ENCODE data around the gene CFAP141.

Gene CFAP141

DNA sequence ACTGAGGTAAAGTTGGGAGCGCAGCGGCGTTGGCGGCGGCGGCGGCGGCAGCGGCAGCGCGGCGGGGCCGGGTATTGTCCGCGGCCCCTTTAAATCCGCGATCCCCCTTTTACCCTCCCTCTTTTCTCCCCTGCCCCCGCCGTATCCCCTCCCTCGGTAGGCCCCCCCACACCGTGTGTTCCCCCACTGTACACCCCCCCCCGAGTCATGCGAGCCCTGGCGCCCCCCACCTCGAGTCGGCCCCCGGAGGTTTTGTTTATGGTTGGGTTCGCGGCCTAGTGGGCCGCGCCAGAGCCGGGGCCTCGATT is 14.8 kb upstream of the CFAP141 start:
- DNase-seq (ENCODE audit: low spot score): no peak
- no peaks in the 10 kb centered on the region for H3K27me3 ChIP-seq (ENCODE audit: insufficient read depth, poor library complexity, severe bottlenecking)
- H3K36me3 ChIP-seq (ENCODE audit: low read depth): peaks cover 73% of the 10 kb centered on the region
- ATAC-seq (ENCODE audit: low read depth): no peak
- H3K9me3 ChIP-seq (ENCODE audit: severe bottlenecking): no peaks in the 10 kb centered on the region
- H3K27ac ChIP-seq (ENCODE audit: poor library complexity, severe bottlenecking): peak overlapping the region; percentile 80
- peak overlapping the region; percentile 81 for H3K4me3 ChIP-seq (ENCODE audit: severe bottlenecking)
- H3K4me1 ChIP-seq (ENCODE audit: insufficient read depth, poor library complexity, severe bottlenecking): peaks cover 25% of the 10 kb centered on the region
- TF ChIP-seq, protein P1, sequence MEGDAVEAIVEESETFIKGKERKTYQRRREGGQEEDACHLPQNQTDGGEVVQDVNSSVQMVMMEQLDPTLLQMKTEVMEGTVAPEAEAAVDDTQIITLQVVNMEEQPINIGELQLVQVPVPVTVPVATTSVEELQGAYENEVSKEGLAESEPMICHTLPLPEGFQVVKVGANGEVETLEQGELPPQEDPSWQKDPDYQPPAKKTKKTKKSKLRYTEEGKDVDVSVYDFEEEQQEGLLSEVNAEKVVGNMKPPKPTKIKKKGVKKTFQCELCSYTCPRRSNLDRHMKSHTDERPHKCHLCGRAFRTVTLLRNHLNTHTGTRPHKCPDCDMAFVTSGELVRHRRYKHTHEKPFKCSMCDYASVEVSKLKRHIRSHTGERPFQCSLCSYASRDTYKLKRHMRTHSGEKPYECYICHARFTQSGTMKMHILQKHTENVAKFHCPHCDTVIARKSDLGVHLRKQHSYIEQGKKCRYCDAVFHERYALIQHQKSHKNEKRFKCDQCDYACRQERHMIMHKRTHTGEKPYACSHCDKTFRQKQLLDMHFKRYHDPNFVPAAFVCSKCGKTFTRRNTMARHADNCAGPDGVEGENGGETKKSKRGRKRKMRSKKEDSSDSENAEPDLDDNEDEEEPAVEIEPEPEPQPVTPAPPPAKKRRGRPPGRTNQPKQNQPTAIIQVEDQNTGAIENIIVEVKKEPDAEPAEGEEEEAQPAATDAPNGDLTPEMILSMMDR (IDR thresholded peaks at IDR 0.05; ENCODE audit: poor library complexity, severe bottlenecking): no peak

DNA sequence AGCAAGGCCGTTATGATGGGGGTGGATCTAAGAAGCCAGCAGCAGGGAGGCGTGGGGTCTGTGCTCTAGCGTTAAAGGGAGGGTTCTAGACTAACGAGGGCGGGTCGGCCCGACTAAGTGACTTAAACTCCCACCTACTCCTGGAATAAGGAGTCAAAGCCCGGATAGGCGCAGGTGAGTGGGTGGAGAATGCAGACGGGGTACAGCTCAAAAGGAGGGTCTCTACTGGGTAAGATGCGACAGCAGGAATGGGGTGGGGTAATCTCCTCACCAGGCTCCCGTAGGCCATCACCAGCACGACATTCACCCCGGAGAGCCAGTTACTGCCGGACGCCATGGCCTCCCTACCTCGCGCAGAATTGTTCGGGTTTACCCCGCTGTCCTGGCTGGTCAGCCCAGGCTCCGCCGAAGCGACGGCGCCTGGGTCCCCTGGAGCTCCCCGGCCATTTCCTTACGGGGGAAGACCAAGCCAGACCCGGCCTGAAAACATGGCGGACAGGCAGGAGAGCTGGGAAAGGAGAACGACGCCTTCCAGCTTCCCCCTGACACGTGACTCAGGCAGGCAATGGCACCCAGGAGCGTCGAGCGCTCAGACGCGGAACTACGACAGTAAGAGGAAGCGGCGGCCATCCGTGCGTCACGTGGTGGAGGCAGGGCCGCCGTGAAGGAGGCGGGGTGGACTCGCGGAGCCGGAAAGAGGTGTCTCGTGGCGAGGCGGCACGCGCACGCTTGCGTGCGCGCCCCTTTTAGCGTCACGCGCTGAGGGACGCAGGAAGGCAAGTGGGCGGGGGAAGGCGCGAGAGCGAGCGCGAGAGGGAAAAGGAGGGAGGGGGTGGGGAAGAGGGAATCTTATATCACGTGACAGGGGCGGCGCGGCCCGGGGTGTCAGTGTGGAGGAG is 14.2 kb upstream of the CFAP141 start, which contains the start of gene UBAP2L:
TSS of gene UBAP2L (plus strand) at position 885 of the 899 bp plus-strand sequence. CDS start 4,169 bp downstream, outside the sequence.
- Histone ChIP-seq H3K4me1 (ENCODE audit: insufficient read depth, poor library complexity, severe bottlenecking) (peaks cover 25% of the 10 kb centered on the region), H3K27ac (ENCODE audit: poor library complexity, severe bottlenecking) (peak within 1 kb of the TSS; percentile 80), H3K27me3 (ENCODE audit: insufficient read depth, poor library complexity, severe bottlenecking) (no peaks in the 10 kb centered on the region), H3K36me3 (ENCODE audit: low read depth) (peaks cover 67% of the 10 kb centered on the region), H3K9me3 (ENCODE audit: severe bottlenecking) (no peaks in the 10 kb centered on the region), H3K4me3 (ENCODE audit: severe bottlenecking) (peak within 1 kb of the TSS; percentile 81)
- ATAC-seq (ENCODE audit: low read depth) (peak; percentile 93), DNase-seq (ENCODE audit: low spot score) (peak; percentile 99)
- TF ChIP-seq, protein P1 (IDR thresholded peaks at IDR 0.05; ENCODE audit: poor library complexity, severe bottlenecking): no peak

DNA sequence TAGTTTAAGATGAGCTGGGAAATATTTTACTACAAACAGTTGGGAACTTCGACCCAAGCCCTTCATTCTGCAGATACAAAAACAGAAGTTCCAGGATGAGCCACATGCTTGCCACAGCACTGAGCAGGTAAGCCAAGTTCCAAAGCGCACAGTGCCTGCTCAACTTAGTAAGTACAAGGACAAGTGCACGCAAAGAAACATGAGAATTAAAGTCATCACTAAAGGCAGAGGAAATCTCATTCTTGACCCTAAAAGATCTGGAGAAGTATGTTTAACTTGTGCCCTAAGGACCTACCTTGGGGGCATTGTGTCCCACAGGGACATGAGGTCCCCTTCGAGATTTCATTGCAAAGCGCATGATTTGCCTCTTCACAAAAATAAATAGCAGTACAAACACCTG is 13.4 kb upstream of the CFAP141 start:
- Histone ChIP-seq H3K4me1 (ENCODE audit: insufficient read depth, poor library complexity, severe bottlenecking) (peaks cover 23% of the 10 kb centered on the region), H3K36me3 (ENCODE audit: low read depth) (peaks cover 64% of the 10 kb centered on the region)
- DNase-seq (ENCODE audit: low spot score): no peak

DNA sequence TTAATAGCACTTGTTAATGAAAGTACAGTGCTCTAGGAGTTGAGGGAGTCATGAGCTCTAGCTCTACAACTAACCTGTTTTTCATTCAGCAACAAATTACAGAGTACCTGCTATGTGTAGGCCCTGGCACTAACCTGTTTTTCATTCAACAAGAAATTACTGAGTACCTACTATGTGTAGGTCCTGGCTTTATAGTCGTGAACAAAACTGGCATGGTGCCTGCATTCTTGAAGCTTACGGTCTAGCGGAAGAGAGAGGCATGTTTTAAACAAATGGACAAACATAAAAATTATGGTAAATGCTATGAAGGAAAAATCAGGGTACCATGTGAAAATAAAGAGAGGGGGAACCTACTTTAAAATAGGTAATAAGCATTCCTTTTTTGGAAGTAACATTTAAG is 12.4 kb upstream of the CFAP141 start:
- no peak overlapping the region for H3K4me3 ChIP-seq (ENCODE audit: severe bottlenecking)
- H3K27ac ChIP-seq (ENCODE audit: poor library complexity, severe bottlenecking): no peak overlapping the region
- no peaks in the 10 kb centered on the region for H3K9me3 ChIP-seq (ENCODE audit: severe bottlenecking)
- no peaks in the 10 kb centered on the region for H3K27me3 ChIP-seq (ENCODE audit: insufficient read depth, poor library complexity, severe bottlenecking)
- peaks cover 31% of the 10 kb centered on the region for H3K4me1 ChIP-seq (ENCODE audit: insufficient read depth, poor library complexity, severe bottlenecking)
- H3K36me3 ChIP-seq (ENCODE audit: low read depth): peaks cover 65% of the 10 kb centered on the region
- DNase-seq (ENCODE audit: low spot score) (no peak), ATAC-seq (ENCODE audit: low read depth) (no peak)
- TF ChIP-seq, protein P1 (IDR thresholded peaks at IDR 0.05; ENCODE audit: poor library complexity, severe bottlenecking): no peak

More for the DNA sequence above, 13.4 kb upstream of the CFAP141 start:
- Histone ChIP-seq H3K9me3 (ENCODE audit: severe bottlenecking) (no peaks in the 10 kb centered on the region), H3K4me3 (ENCODE audit: severe bottlenecking) (peak overlapping the region; percentile 81), H3K27me3 (ENCODE audit: insufficient read depth, poor library complexity, severe bottlenecking) (no peaks in the 10 kb centered on the region), H3K27ac (ENCODE audit: poor library complexity, severe bottlenecking) (peak overlapping the region; percentile 80)
- TF ChIP-seq, protein P1 (IDR thresholded peaks at IDR 0.05; ENCODE audit: poor library complexity, severe bottlenecking): no peak
- ATAC-seq (ENCODE audit: low read depth): no peak

DNA sequence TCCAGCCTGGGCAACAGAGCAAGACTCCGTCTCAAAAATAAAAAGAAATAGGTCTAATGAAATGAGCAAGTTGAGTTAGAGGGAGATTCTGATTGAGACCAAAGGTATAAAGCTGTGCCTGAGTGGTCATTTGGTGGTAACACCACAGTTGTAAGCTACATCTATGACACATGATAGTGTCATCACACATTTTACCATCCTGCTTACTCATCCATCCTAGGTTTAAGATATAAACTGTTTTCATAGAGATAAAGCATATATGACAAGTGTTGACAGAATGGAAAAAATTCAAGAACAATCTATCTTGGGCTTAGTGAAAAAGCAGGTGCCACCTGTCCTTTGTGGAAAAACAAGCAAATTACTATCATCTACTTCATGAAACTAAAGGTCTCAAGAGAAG is 7.1 kb upstream of the CFAP141 start:
- Histone ChIP-seq H3K36me3 (ENCODE audit: low read depth) (peaks cover 86% of the 10 kb centered on the region), H3K9me3 (ENCODE audit: severe bottlenecking) (no peaks in the 10 kb centered on the region), H3K27ac (ENCODE audit: poor library complexity, severe bottlenecking) (no peak overlapping the region)

More for the DNA sequence above, 7.1 kb upstream of the CFAP141 start:
- Histone ChIP-seq H3K4me1 (ENCODE audit: insufficient read depth, poor library complexity, severe bottlenecking) (peaks cover 14% of the 10 kb centered on the region), H3K27me3 (ENCODE audit: insufficient read depth, poor library complexity, severe bottlenecking) (no peaks in the 10 kb centered on the region), H3K4me3 (ENCODE audit: severe bottlenecking) (no peak overlapping the region)
- ATAC-seq (ENCODE audit: low read depth) (peak; percentile 91), DNase-seq (ENCODE audit: low spot score) (no peak)
- TF ChIP-seq, protein P1 (IDR thresholded peaks at IDR 0.05; ENCODE audit: poor library complexity, severe bottlenecking): no peak

Data from RWPE2 (cell line).